Measurements from ENCODE around the gene PARD6B. TPM values are rescaled to one million over a fixed set of nuclear protein-coding genes. Genes with fewer than 3 reads are reported as not detected.
A peak's percentile ranks its signal among the peaks of the same experiment; 100 is the strongest.

The PARD6B gene
- total RNA-seq, 1 donor from 2014 or later = 0.97 TPM

GRCh38 chr20:50733644-50734349 lies 2.4 kb downstream of the PARD6B start:
- peaks cover 7% of the 10 kb centered on the region for H3K4me1 Mint-ChIP-seq (ENCODE audit: unreplicated experiment)
- H3K9me3 Mint-ChIP-seq (ENCODE audit: unreplicated experiment) = no peaks in the 10 kb centered on the region
- TF ChIP-seq, protein P1, sequence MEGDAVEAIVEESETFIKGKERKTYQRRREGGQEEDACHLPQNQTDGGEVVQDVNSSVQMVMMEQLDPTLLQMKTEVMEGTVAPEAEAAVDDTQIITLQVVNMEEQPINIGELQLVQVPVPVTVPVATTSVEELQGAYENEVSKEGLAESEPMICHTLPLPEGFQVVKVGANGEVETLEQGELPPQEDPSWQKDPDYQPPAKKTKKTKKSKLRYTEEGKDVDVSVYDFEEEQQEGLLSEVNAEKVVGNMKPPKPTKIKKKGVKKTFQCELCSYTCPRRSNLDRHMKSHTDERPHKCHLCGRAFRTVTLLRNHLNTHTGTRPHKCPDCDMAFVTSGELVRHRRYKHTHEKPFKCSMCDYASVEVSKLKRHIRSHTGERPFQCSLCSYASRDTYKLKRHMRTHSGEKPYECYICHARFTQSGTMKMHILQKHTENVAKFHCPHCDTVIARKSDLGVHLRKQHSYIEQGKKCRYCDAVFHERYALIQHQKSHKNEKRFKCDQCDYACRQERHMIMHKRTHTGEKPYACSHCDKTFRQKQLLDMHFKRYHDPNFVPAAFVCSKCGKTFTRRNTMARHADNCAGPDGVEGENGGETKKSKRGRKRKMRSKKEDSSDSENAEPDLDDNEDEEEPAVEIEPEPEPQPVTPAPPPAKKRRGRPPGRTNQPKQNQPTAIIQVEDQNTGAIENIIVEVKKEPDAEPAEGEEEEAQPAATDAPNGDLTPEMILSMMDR (IDR thresholded peaks at IDR 0.05) = no peak
- no peak overlapping the region for H3K27ac Mint-ChIP-seq (ENCODE audit: unreplicated experiment)
- H3K36me3 Mint-ChIP-seq (ENCODE audit: unreplicated experiment) = no peaks in the 10 kb centered on the region
- no peak for DNase-seq (ENCODE audit: extremely low spot score, unreplicated experiment)
- H3K4me3 Mint-ChIP-seq (ENCODE audit: unreplicated experiment) = no peak overlapping the region
- H3K27me3 Mint-ChIP-seq (ENCODE audit: unreplicated experiment) = peaks cover 18% of the 10 kb centered on the region

- TF ChIP-seq, protein P1 (IDR thresholded peaks at IDR 0.05) = no peak
- peak; percentile 17 for DNase-seq (ENCODE audit: extremely low spot score, unreplicated experiment)
- Mint-ChIP-seq H3K9me3 (ENCODE audit: unreplicated experiment) (no peaks in the 10 kb centered on the region), H3K27ac (ENCODE audit: unreplicated experiment) (no peak overlapping the region), H3K4me1 (ENCODE audit: unreplicated experiment) (peaks cover 7% of the 10 kb centered on the region), H3K27me3 (ENCODE audit: unreplicated experiment) (peaks cover 18% of the 10 kb centered on the region), H3K4me3 (ENCODE audit: unreplicated experiment) (no peak overlapping the region), H3K36me3 (ENCODE audit: unreplicated experiment) (no peaks in the 10 kb centered on the region)
Observed at GRCh38 chr20:50734730-50735679, 3.6 kb downstream of the PARD6B start.

DNA sequence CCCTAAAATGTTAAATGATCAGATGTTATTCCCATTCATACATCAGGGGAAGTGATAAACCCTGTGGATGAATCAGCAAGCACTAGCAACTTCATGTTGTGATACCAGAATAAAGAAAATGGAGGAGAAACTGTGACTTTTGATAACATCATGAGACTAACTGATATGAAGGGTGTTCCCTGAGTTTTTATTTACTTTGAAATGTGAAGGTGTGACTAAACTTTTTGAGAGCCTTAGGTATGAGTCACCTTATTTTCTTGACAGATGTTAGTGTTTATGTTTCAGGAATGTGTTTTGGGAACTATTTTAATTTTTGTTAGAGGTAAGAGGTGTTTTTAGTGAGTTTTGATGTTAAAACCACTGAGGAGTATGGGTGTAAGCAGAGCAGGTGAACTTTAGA lies 4.4 kb downstream of the PARD6B start:
- Mint-ChIP-seq H3K36me3 (ENCODE audit: unreplicated experiment) (no peaks in the 10 kb centered on the region), H3K4me3 (ENCODE audit: unreplicated experiment) (no peak overlapping the region), H3K4me1 (ENCODE audit: unreplicated experiment) (peaks cover 2% of the 10 kb centered on the region), H3K9me3 (ENCODE audit: unreplicated experiment) (no peaks in the 10 kb centered on the region), H3K27me3 (ENCODE audit: unreplicated experiment) (peaks cover 18% of the 10 kb centered on the region), H3K27ac (ENCODE audit: unreplicated experiment) (no peak overlapping the region)
- no peak for DNase-seq (ENCODE audit: extremely low spot score, unreplicated experiment)
- TF ChIP-seq, protein P1 (IDR thresholded peaks at IDR 0.05) = no peak

GRCh38 chr20:50737352-50737751 lies 6.0 kb downstream of the PARD6B start:
- H3K27me3 Mint-ChIP-seq (ENCODE audit: unreplicated experiment) = peaks cover 16% of the 10 kb centered on the region
- H3K9me3 Mint-ChIP-seq (ENCODE audit: unreplicated experiment) = no peaks in the 10 kb centered on the region
- peaks cover 11% of the 10 kb centered on the region for H3K4me1 Mint-ChIP-seq (ENCODE audit: unreplicated experiment)
- peak; percentile 17 for DNase-seq (ENCODE audit: extremely low spot score, unreplicated experiment)
- no peak overlapping the region for H3K4me3 Mint-ChIP-seq (ENCODE audit: unreplicated experiment)
- TF ChIP-seq, protein P1 (IDR thresholded peaks at IDR 0.05) = no peak
- H3K36me3 Mint-ChIP-seq (ENCODE audit: unreplicated experiment) = no peaks in the 10 kb centered on the region
- no peak overlapping the region for H3K27ac Mint-ChIP-seq (ENCODE audit: unreplicated experiment)

GRCh38 chr20:50743087-50743486 lies 11.7 kb downstream of the PARD6B start:
- H3K4me3 Mint-ChIP-seq (ENCODE audit: unreplicated experiment) = no peak overlapping the region
- TF ChIP-seq, protein P1 (IDR thresholded peaks at IDR 0.05) = no peak
- H3K36me3 Mint-ChIP-seq (ENCODE audit: unreplicated experiment) = no peaks in the 10 kb centered on the region
- peaks cover 37% of the 10 kb centered on the region for H3K4me1 Mint-ChIP-seq (ENCODE audit: unreplicated experiment)
- H3K27me3 Mint-ChIP-seq (ENCODE audit: unreplicated experiment) = no peaks in the 10 kb centered on the region
- peak; percentile 2 for DNase-seq (ENCODE audit: extremely low spot score, unreplicated experiment)
- H3K27ac Mint-ChIP-seq (ENCODE audit: unreplicated experiment) = no peak overlapping the region
- no peaks in the 10 kb centered on the region for H3K9me3 Mint-ChIP-seq (ENCODE audit: unreplicated experiment)

Data from osteocyte (in vitro differentiated cells).